Measurements from ENCODE around the gene ADM. TPM values are rescaled to one million over a fixed set of nuclear protein-coding genes. Genes with fewer than 3 reads are reported as not detected.
A peak's percentile ranks its signal among the peaks of the same experiment; 100 is the strongest.

The ADM gene
- total RNA-seq, 1 donor = 925 TPM

DNA sequence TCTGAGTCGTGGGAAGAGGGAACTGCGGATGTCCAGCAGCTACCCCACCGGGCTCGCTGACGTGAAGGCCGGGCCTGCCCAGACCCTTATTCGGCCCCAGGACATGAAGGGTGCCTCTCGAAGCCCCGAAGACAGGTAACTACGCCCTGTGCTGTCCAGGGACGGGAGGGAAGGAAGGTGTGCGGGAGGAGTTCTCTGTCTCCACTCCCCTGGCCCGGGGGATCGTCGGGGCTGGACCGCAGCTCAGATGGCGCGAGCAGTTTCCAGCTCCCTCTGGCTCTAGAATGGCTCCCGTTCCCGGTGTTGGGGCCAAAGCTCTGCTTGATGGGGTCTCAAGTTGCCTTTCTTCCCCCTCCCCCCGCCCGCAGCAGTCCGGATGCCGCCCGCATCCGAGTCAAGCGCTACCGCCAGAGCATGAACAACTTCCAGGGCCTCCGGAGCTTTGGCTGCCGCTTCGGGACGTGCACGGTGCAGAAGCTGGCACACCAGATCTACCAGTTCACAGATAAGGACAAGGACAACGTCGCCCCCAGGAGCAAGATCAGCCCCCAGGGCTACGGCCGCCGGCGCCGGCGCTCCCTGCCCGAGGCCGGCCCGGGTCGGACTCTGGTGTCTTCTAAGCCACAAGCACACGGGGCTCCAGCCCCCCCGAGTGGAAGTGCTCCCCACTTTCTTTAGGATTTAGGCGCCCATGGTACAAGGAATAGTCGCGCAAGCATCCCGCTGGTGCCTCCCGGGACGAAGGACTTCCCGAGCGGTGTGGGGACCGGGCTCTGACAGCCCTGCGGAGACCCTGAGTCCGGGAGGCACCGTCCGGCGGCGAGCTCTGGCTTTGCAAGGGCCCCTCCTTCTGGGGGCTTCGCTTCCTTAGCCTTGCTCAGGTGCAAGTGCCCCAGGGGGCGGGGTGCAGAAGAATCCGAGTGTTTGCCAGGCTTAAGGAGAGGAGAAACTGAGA, 1.4 kb downstream of the ADM start:
- H3K4me3 ChIP-seq (ENCODE audit: low read depth, low read length) = peak overlapping the region; percentile 92
- TF ChIP-seq, protein P1, sequence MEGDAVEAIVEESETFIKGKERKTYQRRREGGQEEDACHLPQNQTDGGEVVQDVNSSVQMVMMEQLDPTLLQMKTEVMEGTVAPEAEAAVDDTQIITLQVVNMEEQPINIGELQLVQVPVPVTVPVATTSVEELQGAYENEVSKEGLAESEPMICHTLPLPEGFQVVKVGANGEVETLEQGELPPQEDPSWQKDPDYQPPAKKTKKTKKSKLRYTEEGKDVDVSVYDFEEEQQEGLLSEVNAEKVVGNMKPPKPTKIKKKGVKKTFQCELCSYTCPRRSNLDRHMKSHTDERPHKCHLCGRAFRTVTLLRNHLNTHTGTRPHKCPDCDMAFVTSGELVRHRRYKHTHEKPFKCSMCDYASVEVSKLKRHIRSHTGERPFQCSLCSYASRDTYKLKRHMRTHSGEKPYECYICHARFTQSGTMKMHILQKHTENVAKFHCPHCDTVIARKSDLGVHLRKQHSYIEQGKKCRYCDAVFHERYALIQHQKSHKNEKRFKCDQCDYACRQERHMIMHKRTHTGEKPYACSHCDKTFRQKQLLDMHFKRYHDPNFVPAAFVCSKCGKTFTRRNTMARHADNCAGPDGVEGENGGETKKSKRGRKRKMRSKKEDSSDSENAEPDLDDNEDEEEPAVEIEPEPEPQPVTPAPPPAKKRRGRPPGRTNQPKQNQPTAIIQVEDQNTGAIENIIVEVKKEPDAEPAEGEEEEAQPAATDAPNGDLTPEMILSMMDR (IDR thresholded peaks at IDR 0.05; ENCODE audit: insufficient read depth, low read depth, low read length) = no peak
- DNase-seq (ENCODE audit: low read depth) = no peak

DNA sequence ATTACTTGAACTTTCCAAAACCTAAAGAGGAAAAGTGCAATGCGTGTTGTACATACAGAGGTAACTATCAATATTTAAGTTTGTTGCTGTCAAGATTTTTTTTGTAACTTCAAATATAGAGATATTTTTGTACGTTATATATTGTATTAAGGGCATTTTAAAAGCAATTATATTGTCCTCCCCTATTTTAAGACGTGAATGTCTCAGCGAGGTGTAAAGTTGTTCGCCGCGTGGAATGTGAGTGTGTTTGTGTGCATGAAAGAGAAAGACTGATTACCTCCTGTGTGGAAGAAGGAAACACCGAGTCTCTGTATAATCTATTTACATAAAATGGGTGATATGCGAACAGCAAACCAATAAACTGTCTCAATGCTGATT, 2.1 kb downstream of the ADM start:
- TF ChIP-seq, protein P1 (IDR thresholded peaks at IDR 0.05; ENCODE audit: insufficient read depth, low read depth, low read length) = no peak
- peak overlapping the region; percentile 92 for H3K4me3 ChIP-seq (ENCODE audit: low read depth, low read length)
- DNase-seq (ENCODE audit: low read depth) = no peak

- peak overlapping the region; percentile 92 for H3K4me3 ChIP-seq (ENCODE audit: low read depth, low read length)
- TF ChIP-seq, protein P1 (IDR thresholded peaks at IDR 0.05; ENCODE audit: insufficient read depth, low read depth, low read length) = peak; percentile 95
- peak; percentile 94 for DNase-seq (ENCODE audit: low read depth)
Measured at GRCh38 chr11:10307400-10308200, 2.7 kb downstream of the ADM start.

- DNase-seq (ENCODE audit: low read depth) = no peak
Measured at GRCh38 chr11:10308201-10308954, 3.5 kb downstream of the ADM start.

DNA sequence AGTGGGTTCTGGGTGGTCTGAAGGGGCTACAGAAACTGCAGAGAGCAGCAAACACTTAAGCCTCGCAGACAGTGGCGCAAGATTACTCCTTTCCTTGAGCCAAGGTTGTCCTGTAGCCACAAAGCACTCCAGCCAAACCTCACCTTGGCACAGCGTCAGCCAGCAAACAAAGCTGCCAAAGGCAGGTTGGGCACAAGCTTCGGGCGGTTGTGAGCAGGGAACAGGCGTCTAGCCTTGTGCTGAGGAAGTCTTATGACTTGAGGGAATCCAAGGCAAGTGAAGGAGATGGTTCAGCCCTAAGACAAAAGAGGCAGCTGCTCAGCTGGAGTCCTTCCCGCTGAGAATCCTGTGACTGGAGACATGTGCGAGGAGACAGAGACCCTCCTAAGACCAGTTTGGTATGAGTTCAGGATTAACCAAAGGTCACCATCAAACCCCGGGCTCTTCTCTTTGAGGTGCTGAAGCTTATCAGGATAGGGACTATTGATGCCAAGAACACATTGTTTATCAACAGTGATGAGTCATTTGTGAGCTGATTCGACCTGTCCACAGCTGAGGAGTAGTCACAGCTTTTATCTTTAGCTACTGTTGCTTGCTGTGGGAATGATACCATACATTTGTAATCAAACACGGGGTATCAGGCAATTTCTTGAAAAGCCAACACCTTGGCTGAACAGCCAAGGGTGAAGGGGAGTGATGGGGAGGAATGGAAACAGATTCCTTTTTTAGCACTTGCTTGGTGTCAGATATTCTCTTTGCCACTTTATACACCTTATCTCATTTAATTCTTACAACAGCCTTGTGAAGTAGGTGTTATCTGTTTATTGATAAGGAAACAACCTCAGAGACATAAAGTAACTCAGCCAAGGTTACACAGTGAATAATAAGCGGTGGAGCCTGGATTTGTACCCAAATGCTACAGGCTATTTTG, 4.6 kb downstream of the ADM start:
- DNase-seq (ENCODE audit: low read depth) = peak; percentile 89
- TF ChIP-seq, protein P1 (IDR thresholded peaks at IDR 0.05; ENCODE audit: insufficient read depth, low read depth, low read length) = no peak

More at GRCh38 chr11:10308201-10308954, 3.5 kb downstream of the ADM start:
- TF ChIP-seq, protein P1 (IDR thresholded peaks at IDR 0.05; ENCODE audit: insufficient read depth, low read depth, low read length) = no peak
- H3K4me3 ChIP-seq (ENCODE audit: low read depth, low read length) = peak overlapping the region; percentile 92

More for the DNA sequence above, 4.6 kb downstream of the ADM start:
- H3K4me3 ChIP-seq (ENCODE audit: low read depth, low read length) = peak overlapping the region; percentile 92

All from fibroblast of villous mesenchyme (primary cell).